Osteocyte (in vitro differentiated cells): ENCODE results near the gene TMEM258. TPM values are rescaled to one million over a fixed set of nuclear protein-coding genes. Genes with fewer than 3 reads are reported as not detected.

Experiments
- DNase-seq: peaks from one replicate; pipeline ENCODE4 v3.0.0; 2021; ENCODE audit warnings: mixed read lengths; ENCODE audit not compliant: unreplicated experiment; ENCODE audit errors: extremely low spot score
- H3K27ac Mint-ChIP-seq: one replicate; pipeline ENCODE4 v1.8.0; 2021; ENCODE audit warnings: mild to moderate bottlenecking, mixed read lengths; ENCODE audit not compliant: unreplicated experiment
- H3K27me3 Mint-ChIP-seq: one replicate; pipeline ENCODE4 v1.8.0; 2021; ENCODE audit warnings: mixed read lengths; ENCODE audit not compliant: unreplicated experiment
- H3K36me3 Mint-ChIP-seq: one replicate; pipeline ENCODE4 v1.8.0; 2021; ENCODE audit warnings: mixed read lengths; ENCODE audit not compliant: unreplicated experiment
- H3K4me1 Mint-ChIP-seq: one replicate; pipeline ENCODE4 v1.8.0; 2021; ENCODE audit warnings: mixed read lengths; ENCODE audit not compliant: unreplicated experiment
- H3K4me3 Mint-ChIP-seq: one replicate; pipeline ENCODE4 v1.8.0; 2021; ENCODE audit warnings: mild to moderate bottlenecking, moderate library complexity, mixed read lengths; ENCODE audit not compliant: unreplicated experiment
- H3K9me3 Mint-ChIP-seq: one replicate; pipeline ENCODE4 v1.8.0; 2021; ENCODE audit warnings: mixed read lengths; ENCODE audit not compliant: unreplicated experiment
- CTCF ChIP-seq: fragments of 200-600 bp; sonication (generic); IDR thresholded peaks from 2 replicates; pipeline ENCODE4 v1.5.0; 2021; ENCODE audit warnings: antibody characterized with exemption, mild to moderate bottlenecking, moderate library complexity
- total RNA-seq: library from RNA; stranded (reverse); gene quantifications from 2 replicates; pipeline ENCODE4 v1.2.1, GENCODE V29; 2021

Gene TMEM258
- total RNA-seq, 1 donor from 2014 or later = 137 TPM

DNA sequence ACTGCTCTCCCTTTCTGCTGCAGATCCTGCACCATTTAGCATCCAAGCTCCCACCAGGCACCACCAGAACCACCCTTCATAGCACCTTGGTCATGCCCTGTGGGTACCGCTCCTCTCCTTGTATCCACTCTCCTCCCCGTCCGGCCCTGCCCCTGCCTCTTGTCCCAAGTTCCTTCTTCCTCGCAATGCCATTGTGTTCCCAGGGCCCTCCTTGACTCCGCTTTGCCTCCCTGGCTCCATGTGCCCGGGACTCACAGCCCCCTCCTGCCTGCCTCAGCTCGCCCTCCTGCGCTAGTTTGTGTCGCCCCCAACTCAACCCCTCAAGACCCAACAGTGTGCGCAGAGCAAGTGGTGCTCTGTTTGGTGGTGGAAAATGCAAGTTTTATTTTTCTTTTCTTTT is 46.5 kb upstream of the TMEM258 start:
- peaks cover 31% of the 10 kb centered on the region for H3K36me3 Mint-ChIP-seq
- H3K9me3 Mint-ChIP-seq = no peaks in the 10 kb centered on the region
- no peak overlapping the region for H3K4me3 Mint-ChIP-seq
- TF ChIP-seq CTCF = no peak
- no peaks in the 10 kb centered on the region for H3K27me3 Mint-ChIP-seq
- H3K27ac Mint-ChIP-seq = no peak overlapping the region
- DNase-seq = no peak
- peaks cover 20% of the 10 kb centered on the region for H3K4me1 Mint-ChIP-seq

DNA sequence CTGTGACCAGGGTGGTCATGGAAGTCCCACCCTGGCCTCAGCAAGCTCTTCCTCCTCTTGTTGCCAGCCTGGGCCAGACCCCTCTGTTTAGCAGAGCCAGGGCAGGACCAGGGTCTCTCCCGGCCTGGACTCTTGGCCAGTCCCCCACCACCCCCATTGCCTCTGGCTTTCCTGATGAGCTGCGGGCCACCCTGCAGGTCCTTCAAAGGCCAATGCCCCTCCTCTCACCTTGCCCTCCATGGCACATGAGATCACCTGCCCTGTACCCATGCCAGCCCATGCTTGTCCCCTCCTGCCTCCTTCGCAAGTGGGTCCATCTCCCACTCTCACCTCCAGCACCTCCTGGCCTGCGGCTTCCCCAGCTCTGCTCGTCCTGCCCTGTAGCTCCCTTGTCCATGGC is 46.1 kb upstream of the TMEM258 start:
- H3K36me3 Mint-ChIP-seq = peaks cover 31% of the 10 kb centered on the region
- H3K4me1 Mint-ChIP-seq = peaks cover 24% of the 10 kb centered on the region
- no peak overlapping the region for H3K27ac Mint-ChIP-seq
- H3K9me3 Mint-ChIP-seq = no peaks in the 10 kb centered on the region
- no peak for TF ChIP-seq CTCF
- DNase-seq = no peak
- no peak overlapping the region for H3K4me3 Mint-ChIP-seq
- H3K27me3 Mint-ChIP-seq = no peaks in the 10 kb centered on the region

- Mint-ChIP-seq H3K9me3 (no peaks in the 10 kb centered on the region), H3K27ac (no peak overlapping the region), H3K4me3 (no peak overlapping the region), H3K36me3 (peaks cover 29% of the 10 kb centered on the region), H3K27me3 (no peaks in the 10 kb centered on the region), H3K4me1 (peaks cover 33% of the 10 kb centered on the region)
- TF ChIP-seq CTCF = no peak
- no peak for DNase-seq
Observed at GRCh38 chr11:61837411-61838005, 45.1 kb upstream of the TMEM258 start.

- no peak for DNase-seq
- no peaks in the 10 kb centered on the region for H3K9me3 Mint-ChIP-seq
- TF ChIP-seq CTCF = no peak
- H3K36me3 Mint-ChIP-seq = peaks cover 20% of the 10 kb centered on the region
- no peaks in the 10 kb centered on the region for H3K27me3 Mint-ChIP-seq
- H3K4me3 Mint-ChIP-seq = no peak overlapping the region
- no peak overlapping the region for H3K27ac Mint-ChIP-seq
- peaks cover 45% of the 10 kb centered on the region for H3K4me1 Mint-ChIP-seq
Observed at GRCh38 chr11:61836193-61836592, 43.8 kb upstream of the TMEM258 start.

DNA sequence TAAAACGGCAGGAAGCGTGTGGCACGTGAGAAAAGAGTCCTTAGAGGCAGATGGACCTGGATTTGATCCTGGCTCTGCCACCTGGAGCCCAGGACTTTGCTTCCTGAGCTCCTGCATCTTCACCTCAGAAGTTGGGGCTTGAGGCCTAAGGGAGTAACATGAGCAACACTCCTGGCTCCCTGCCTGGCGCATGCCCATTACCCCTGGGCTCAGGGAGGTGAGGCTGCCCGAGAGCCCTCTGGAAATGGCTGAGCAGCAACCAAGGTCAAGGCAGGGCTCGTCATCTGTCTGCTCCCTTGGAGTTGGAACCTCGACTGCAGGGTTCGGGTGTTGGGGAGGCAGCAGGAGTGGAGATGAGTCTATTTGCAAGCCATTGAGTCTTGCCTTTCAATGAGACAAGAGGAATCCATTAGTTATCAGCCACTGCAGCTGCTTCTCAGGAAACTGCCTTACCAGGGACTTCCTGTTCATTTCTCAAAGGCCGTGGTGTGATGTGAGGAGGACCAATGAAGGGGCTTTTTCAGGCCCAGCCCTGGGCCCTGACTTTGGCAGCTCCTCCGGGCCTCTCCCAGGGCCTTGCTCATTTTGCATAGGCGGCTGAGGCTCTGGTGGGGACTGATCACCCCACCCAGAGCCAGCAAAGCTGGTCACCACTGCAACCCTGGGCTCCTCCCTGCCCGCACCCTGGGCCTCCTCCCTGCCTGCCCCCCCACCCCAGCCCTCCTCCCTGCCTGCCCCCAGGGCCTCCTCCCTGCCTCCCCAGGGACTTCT is 42.1 kb upstream of the TMEM258 start:
- Mint-ChIP-seq H3K27me3 (no peaks in the 10 kb centered on the region), H3K4me3 (no peak overlapping the region), H3K36me3 (peaks cover 7% of the 10 kb centered on the region), H3K4me1 (peaks cover 62% of the 10 kb centered on the region), H3K9me3 (no peaks in the 10 kb centered on the region), H3K27ac (peak overlapping the region; percentile 97)
- DNase-seq = no peak
- TF ChIP-seq CTCF = no peak
